HG02884 (cell line): ENCODE results near the gene ZBTB17.

Source experiments
- ATAC-seq: cut with Tn5 transposase; IDR thresholded peaks from one replicate; pipeline ENCODE4 v1.9.1; 2021; ENCODE audit warnings: mild to moderate bottlenecking, moderate library complexity; ENCODE audit not compliant: unreplicated experiment

The ZBTB17 gene

DNA sequence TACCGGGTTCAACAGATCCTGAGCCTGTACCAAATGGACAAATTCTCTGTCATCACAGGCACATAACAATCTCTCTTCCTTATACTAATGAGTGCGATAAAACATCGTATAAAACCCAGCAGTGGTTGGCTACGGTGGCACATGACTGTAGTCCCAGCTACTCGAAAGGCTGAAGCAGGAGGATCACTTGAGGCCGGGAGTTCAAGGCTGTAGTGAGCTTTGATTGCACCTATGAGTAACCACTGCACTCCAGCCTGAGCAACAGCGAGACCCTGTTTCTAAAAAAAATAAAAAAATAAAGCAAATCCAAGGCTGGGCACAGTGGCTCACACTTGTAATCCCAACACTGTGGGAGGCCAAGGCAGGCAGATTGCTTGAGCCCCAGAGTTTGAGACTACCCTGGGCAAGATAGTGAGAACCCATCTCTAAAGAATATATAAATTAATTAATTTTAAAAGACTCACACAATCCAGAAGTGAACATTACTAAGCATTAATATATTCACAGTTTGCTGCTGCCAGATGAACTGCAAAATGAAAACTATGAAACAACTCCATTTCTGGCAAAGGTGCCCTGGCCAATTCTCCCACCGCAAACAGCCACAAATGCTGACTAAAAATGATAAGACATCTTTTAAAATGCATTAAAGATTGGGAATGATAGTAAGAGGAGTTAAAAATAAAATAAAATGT, 13.1 kb downstream of the ZBTB17 start:
- no peak for ATAC-seq

DNA sequence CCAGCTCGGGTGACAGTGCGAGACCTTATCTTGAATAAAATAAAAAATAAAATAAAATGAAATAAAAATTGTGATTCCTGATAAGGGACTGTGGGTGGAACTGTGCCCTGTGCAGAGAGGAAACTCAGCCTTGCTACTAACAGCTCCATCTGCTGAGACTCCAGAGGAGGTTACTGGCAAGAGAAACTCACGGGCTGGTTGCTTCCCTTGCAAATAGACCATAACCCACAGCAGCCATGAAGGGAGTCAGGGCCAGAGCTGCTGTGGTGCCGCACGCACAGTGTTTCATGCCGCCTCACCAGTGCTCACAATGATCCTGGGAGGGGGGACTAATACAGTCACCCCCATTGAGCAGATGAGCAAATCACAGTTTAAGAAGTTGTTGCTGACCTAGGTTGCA, 13.7 kb downstream of the ZBTB17 start:
- no peak for ATAC-seq

DNA sequence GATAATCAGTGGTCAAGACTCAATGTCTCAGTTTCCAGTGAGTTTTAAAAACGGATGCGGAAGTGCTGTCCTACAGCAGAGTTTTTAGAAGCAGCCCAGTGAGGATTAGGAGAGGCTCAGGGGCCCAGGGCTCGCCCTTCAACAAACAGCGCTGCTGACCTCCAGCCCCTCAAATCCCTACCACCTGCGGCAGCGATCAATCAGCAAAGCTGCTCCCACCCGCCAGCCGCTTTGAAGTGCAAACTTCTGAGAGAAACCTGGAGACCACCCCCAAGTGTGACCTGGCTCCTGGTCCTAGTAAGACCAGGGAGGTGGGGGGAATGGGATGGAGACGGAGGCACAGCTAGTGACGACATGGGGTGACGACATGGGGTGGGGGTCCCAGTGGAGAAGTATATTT, 14.4 kb downstream of the ZBTB17 start:
- no peak for ATAC-seq

DNA sequence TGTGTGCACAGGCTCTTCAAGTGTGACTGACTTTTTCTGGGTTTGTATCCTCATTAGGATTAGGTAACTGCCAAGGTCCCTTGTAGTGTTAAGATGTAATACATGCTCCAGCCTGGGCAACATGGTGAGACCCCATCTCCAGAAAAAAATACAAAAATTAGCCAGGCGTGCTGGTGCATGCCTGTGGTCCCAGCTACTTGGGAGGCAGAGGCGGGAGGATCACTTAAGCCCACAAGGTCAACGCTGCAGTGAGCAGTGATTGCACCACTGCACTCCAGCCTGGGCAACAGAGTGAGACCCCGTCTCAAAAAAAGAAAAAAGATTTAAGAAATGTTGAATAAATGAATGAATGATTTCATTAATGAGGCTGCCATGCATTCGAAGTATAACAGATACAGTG, 15.1 kb downstream of the ZBTB17 start:
- no peak for ATAC-seq

DNA sequence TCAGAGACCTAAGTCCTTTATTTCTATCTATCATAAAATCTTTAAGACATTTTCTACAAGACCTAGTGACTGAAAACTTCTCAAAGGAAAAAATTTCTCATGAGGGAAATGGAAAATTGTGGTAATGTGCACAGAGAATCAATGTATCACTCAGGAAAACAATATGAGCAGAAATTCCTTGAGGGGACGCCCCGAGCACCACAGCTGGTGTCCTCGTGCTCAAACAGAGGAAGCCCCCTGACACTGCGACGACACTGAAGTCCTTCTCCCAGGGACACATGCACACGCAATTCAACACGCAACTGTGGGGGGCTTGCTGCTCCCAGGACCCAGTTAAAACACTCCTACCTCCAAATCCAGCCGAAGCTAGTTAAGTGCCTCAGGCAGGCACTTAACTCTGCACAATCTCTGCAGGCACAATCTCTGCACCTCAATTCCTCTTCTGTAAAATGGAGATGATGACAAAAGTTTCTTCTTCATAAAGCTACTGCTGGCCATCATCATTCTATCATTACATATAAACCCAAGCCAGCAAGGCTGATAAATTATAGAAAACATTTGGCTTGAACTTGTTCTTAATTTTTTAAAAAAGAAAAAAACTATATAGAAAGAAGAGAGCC, 16.0 kb downstream of the ZBTB17 start:
- no peak for ATAC-seq

DNA sequence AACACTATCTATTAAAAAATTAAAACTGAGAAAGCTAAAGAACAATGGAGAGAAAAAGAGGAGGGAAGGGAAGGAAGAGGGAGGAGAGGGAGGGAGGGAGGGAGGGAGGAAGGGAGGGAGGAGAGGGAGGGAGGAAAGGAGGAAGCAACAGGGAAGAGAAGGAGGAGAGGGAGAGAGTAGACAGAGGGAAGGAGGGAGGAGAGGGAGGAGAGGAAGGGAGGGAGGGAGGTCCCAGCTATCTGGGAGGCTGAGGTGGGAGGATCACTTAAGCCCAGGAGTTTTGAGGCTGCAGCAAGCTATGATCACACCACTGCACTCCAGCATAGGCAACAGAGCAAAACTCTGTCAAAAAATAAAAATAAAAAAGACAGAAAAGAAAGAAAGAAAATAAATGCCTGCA, 16.5 kb downstream of the ZBTB17 start:
- no peak for ATAC-seq

DNA sequence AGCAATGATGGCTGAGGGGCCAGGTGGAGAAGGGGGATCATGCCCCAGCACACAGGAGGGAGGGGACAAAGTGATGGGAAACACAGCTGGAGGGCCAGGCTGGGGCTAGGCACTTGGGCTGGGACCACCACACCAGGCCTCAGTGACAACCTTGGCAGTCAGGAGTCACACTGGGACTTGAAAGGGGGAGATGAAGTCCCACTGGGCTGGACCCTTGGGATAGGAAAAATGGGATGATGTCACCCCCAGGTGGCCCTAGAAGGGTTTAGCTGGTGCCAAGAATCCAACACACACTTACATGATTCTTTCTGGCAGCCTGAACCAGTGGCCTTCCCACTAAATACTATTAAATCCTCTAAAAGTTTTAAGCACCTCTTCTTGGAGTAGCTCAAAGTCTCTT, 17.1 kb downstream of the ZBTB17 start:
- ATAC-seq: no peak

DNA sequence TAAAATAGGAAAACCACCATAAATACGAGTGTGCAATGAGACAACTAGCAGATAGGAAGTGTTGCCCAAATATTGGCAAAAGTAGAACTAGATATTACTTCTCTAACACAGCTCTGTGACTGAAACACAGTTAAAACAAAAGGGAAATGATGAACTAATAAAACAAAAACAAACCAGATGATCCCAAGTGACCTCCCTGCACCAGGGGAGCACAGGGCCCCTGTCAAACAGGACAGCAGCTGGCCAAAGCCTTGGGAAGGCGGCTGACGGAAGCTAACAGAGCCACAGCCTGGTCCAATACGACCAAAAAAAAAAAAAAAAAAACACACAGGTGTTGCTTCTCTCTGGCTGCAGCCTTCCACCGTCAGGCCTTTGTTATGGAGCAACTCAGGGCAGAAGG, 17.8 kb downstream of the ZBTB17 start:
- ATAC-seq: no peak

DNA sequence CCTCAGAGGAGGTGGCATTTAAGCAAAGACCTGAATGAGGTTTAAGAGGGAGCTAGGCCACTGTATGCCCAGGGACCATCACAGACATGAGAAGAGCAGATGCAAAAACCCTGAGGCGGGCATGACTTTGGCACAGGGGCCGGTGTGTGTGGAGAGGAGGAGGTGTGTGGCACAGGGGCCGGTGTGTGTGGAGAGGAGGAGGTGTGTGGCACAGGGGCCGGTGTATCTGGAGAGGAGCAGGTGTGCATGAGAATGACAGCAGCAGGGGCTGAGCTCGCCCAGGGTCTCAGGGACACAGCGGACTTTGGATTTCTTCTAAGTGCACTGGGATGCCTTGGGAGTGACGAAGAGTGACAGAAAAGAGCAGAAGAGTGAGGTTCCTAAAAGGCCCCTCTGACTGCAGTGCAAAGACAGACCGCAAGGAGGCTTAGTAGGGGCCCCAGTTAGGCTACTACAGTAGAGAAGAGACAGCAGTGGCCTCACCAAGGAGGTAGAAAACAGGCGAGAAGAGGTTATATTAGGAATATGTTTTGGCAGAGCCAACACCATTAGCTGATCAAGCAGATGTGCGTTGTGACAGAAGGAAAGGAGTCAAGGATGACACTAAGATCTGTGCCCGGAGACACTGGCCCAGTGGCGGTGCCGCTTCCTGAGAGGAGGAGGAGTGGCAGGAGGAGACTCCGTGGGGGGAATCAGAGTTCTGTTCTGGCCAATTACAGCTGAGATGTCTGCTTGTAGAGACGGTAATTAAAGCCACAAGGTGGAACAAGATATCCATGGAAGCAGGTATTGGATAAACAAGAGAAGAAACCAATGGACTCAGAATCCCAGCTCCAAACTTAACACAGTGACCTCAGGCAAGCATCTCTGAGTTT, 18.4 kb downstream of the ZBTB17 start:
- no peak for ATAC-seq

DNA sequence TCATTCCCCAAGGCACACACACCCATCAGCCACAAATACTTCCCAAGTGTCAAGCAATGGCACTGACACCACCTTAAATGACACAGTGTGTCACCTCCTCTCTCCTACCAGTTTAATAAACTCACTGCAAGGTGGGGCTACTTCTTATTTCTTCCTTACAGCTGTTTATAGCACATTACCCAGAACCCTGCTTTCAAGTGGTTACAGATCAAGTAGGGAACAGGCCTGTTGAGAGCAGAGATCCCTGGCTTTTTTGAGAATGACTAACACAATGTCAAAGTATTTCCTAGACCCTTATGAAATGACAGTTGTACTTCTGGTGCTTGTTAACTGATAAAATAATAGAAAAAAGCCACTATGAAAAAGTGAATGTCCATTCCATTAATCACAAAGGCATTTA, 19.8 kb downstream of the ZBTB17 start:
- ATAC-seq: no peak

DNA sequence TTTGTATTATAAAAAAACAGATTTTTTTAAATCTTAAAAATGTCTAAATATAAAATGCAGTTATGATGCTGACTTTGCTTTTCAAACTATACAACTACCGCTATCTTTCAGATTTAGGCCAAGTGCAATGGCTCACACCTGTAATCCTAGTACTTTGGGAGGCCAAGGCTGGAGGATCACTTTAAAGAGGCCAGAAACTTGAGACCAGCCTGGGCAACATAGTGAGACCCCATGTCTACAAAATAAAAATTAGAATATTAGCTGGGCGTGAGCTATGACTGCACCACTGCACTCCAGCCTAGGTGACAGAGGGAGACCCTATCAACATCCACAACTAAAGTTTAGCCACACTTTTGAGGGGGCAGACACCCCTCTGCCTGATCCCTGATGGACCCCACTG, 20.3 kb downstream of the ZBTB17 start:
- ATAC-seq: no peak

DNA sequence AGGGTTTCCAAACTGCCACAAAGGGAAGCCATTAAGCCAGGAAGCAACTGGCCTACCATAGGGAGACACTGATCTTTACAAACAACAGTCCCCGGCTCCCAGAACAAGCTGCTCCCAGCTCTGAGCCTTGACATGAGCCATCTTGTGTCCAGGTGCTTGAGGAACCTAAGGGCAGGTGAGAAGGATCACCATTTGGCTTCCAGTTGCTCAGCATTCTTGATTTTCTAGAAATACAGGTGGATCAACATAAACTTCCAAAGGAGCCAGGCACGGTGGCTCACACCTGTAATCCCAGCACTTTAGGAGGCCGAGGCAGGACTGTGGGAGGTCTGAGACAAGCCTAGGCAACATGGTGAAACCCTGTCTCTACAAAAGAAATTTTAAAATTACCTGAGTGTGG, 21.6 kb downstream of the ZBTB17 start:
- ATAC-seq: no peak

DNA sequence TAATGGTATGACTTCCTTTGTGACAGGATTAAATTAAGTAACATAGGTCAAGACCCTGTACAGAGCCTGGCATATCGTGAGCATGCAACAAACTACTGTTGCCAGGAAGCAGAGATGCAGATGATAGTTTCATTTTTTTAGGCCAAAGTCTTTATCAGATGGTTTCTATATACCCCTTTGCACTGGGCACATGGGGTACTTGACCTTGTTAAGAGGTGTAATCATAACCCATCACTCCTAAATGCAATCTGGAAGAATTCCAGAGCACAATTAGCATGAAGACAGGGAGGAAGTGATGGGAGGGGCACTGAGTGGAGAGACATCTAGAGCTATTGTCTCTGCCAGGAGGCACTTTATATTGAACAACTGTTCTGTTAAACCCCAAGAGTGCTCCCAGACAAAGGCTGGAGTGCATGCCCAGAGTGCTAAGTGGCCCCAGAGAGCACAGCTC, 22.1 kb downstream of the ZBTB17 start:
- ATAC-seq: no peak

DNA sequence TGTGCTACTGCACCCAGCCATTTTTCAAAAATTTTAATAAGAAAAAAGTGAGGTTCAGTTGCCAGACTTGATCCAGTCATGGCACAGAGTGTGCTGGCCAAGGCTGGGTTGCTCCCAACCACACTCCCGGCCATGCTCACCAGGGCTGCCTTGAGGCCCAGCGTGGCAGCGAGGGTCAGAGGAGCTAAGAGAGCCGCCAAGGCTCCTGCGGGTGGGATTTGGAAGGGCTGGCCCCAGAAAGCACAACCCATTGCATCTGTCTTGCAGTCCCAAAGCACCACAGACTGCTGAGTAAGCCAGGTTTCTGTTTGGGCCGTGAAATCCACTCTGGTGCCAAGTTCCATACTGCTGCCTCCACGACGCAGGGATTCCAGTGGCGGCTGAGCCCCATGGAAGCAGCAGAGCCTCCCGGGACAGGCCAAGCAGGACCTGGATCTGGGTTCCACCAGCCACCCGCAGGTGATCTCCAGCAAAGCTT, 22.6 kb downstream of the ZBTB17 start:
- ATAC-seq: no peak

DNA sequence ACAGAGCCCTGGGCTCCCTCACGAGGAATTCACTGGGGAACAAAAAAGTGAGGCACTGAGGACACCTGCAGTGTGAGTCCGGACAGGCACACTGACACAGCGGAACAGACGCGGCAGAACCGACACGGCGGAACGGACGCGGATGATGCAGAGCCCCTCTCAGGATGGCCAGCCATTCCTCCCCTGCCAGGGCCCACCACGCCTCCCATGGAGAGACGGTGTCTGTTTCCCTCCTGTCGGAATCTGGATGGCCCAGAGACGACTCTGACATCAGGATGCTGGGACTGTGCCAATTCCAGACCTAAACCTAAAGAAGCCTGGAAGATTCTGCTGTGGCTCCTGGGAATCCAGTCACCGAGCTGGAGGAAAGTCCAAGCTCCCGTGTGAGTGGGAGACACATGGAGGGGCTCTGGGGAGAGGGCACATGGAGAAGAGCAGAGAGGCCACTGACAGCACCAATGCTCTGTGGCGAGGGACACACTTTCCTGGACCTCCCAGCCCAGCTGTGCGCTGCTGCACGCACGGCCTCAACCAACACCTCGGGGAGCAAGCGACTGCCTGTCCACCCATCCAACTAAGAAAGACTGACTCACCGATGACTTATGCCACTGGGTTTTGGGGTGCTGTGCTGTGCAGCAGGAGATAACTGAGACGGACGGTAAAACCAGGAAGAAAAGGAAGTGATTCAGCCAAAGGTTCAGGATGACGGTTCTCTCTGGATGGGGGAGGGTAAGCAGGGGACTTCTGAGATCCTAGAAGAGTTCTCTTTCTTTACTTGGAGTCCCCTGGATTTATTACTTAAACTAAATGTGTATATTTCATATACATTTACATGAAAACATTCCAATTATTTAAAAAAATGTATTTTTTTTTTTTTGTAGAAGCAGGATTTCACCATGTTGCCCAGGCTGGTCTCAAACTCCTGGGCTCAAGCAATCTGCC, 23.3 kb downstream of the ZBTB17 start:
- ATAC-seq: no peak

DNA sequence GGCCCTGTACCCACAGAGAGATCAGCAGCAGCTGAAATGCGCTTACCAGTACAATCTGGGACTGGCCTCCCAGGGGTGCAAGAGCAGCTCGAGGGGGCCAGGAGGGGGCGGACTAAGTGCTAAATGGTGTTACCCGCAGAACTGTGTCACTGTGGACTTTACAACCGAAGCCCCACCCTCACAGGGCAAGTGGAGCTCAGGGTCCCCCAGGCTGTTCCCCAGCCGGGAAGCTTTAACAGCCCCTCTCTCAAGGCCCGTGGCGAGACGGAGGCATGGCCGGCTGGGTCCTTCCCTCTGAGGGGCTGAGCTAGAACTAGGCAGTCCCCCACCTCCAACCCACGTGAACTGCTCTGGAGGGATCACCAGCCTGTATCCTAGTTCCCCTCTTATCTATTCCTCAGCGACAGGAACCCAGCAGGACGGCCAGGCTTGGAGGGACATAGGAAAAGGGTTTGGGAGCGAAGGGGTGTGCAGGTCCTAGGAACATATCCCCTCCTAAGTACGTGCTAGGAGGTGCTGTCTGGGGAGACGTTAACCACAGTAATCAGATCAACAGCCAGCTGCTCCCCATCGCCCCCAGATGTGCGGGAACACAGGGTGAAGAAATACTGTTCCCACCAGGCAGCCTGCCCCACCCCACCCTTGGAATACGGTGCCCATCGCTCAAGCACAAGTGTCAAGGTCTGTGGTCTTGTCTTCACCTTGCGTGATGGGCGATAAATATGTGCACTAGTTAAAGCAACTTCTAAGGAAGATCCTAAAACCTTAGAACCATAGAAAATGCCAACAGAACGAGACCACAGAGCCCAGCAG, 24.4 kb downstream of the ZBTB17 start:
- ATAC-seq: no peak

DNA sequence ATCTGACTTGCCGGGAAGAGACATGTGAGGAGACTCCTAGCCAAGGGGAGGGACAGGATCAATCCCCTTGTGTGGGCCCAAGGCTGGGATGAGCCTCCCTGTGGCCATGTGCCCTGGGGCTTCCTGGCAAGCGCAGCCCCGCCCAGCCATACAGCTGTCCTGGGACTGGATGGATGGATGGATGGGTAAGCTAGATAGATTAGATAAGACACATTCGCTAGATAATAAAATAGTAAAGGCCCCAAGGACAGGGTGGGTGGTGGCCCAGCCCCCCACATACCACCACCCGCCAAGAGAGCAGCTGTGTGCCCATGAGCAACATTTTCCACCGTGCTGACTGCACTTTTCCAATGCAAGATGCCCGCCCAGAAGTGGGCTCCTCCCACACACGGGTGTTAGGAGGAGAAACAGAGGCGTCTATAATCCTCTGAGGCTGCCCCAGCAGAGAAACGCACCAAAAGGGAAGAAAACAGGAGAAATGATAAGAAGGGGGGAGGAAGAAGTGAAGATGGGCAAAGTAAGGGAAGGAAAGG, 25.1 kb downstream of the ZBTB17 start:
- ATAC-seq: no peak

DNA sequence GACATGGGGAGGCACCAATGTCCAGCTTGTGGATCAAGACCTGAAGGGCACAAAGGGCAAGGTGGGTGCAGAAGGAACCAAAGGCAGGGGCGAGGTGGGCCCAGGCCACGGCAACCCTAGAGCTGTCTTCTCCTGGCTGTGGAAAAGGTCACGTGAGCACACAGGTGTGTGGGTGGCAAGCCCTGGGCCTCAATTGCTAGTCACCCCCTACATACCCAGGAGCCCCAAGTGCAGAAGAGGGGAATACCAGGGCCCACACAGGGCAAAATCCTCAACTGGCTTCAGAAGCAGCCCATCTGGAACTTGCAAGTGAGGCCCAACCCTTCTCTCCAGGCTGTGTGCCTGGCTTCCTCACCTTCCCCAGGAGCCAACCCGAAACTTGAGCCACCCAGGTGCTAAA, 25.6 kb downstream of the ZBTB17 start:
- no peak for ATAC-seq

DNA sequence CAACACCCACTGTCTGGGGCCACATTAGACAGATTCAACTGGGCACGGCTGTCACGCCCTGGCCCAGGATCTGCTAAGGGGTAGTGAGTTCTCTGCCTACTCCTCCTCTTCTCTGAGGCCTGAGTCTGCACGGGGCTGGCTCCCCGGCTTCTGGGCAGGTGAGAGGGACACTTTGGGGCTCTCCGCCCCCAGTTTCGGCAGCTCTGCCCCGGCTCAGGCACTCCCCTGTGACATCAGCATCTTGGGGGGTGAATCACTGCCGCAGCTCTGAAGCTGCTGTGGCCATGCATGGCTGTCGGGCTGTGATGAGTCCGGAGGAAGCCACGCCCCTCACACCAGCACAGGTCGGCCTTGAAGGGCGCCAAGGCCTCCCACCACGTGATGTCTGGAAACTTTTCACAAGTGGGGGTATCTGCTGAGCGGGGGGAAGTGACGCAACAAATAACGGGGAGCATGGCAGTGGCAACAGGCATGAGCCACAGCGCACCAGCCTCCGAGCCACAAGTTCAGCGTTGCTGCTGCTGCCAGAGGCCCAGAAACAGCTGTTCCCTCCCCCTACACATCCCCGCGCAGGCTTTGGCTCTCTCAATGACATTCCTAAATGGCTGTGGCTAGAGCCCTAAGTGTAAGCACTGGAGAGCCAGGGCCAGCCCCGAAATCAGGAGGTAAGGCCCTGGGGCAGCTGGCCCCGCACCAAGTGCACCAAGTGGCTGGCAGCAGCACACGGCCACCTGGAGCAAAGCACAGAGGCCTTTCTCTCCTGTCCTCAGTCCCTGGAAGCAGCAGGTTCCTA, 26.3 kb downstream of the ZBTB17 start:
- peak; percentile 64 for ATAC-seq
